Measurements from ENCODE around the gene AKNA. TPM values are rescaled to one million over a fixed set of nuclear protein-coding genes. Genes with fewer than 3 reads are reported as not detected.

AKNA gene
- total and polyA plus RNA-seq, 2 experiments from 2014 or later: 6.6 to 13.8 TPM

- Histone ChIP-seq H2AFZ (no peak overlapping the region), H3K9me2 (replicated peaks; ENCODE audit: insufficient read depth) (no peaks in the 10 kb centered on the region), H3K4me1 (ENCODE audit: insufficient read depth) (peaks cover 3% of the 10 kb centered on the region), H4K20me1 (ENCODE audit: insufficient read depth, poor library complexity, severe bottlenecking) (no peaks in the 10 kb centered on the region), H3K27ac (peak overlapping the region; percentile 48), H3K9me3 (ENCODE audit: low read depth) (no peaks in the 10 kb centered on the region), H3K36me3 (replicated peaks; ENCODE audit: insufficient read depth, low read depth) (no peaks in the 10 kb centered on the region), H3K27me3 (no peaks in the 10 kb centered on the region), H3K79me2 (no peaks in the 10 kb centered on the region), H3K4me2 (no peak overlapping the region), H3K4me3 (no peak overlapping the region)
- DNase-seq (ENCODE audit: low spot score): no peak
- no peak for TF ChIP-seq EZH2 (IDR thresholded peaks at IDR 0.05; ENCODE audit: borderline replicate concordance)
- TF ChIP-seq CTCF (IDR thresholded peaks at IDR 0.05; ENCODE audit: poor library complexity): no peak
- TF ChIP-seq EZH2phosphoT487 (IDR thresholded peaks at IDR 0.05; ENCODE audit: low read depth, severe bottlenecking, unreplicated experiment): no peak
- WGBS (ENCODE audit: low lambda C conversion rate, missing lambda C conversion rate): 91% methylated on average over 8 of the region's 8 CpGs
Observed at GRCh38 chr9:114317665-114318357, 70.0 kb downstream of the AKNA start.

GRCh38 chr9:114316605-114317230 is 71.1 kb downstream of the AKNA start:
- H3K4me2 ChIP-seq: no peak overlapping the region
- H3K36me3 ChIP-seq (replicated peaks; ENCODE audit: insufficient read depth, low read depth): no peaks in the 10 kb centered on the region
- no peaks in the 10 kb centered on the region for H3K27me3 ChIP-seq
- no peaks in the 10 kb centered on the region for H4K20me1 ChIP-seq (ENCODE audit: insufficient read depth, poor library complexity, severe bottlenecking)
- no peak for DNase-seq (ENCODE audit: low spot score)
- no peaks in the 10 kb centered on the region for H3K9me2 ChIP-seq (replicated peaks; ENCODE audit: insufficient read depth)
- H3K9me3 ChIP-seq (ENCODE audit: low read depth): no peaks in the 10 kb centered on the region
- peaks cover 3% of the 10 kb centered on the region for H3K4me1 ChIP-seq (ENCODE audit: insufficient read depth)
- 85% methylated on average over 10 of the region's 10 CpGs for WGBS (ENCODE audit: low lambda C conversion rate, missing lambda C conversion rate)
- no peak overlapping the region for H3K4me3 ChIP-seq
- H3K27ac ChIP-seq: no peak overlapping the region
- H2AFZ ChIP-seq: no peak overlapping the region
- H3K79me2 ChIP-seq: no peaks in the 10 kb centered on the region
- TF ChIP-seq EZH2phosphoT487 (IDR thresholded peaks at IDR 0.05; ENCODE audit: low read depth, severe bottlenecking, unreplicated experiment) (no peak), CTCF (IDR thresholded peaks at IDR 0.05; ENCODE audit: poor library complexity) (no peak), EZH2 (IDR thresholded peaks at IDR 0.05; ENCODE audit: borderline replicate concordance) (no peak)

- Histone ChIP-seq H3K9me2 (replicated peaks; ENCODE audit: insufficient read depth) (no peaks in the 10 kb centered on the region), H3K79me2 (no peaks in the 10 kb centered on the region), H2AFZ (no peak overlapping the region), H3K36me3 (replicated peaks; ENCODE audit: insufficient read depth, low read depth) (no peaks in the 10 kb centered on the region), H3K27ac (no peak overlapping the region), H3K4me2 (no peak overlapping the region), H3K4me1 (ENCODE audit: insufficient read depth) (peaks cover 3% of the 10 kb centered on the region), H4K20me1 (ENCODE audit: insufficient read depth, poor library complexity, severe bottlenecking) (no peaks in the 10 kb centered on the region), H3K27me3 (no peaks in the 10 kb centered on the region), H3K4me3 (no peak overlapping the region), H3K9me3 (ENCODE audit: low read depth) (no peaks in the 10 kb centered on the region)
- 91% methylated on average over 8 of the region's 8 CpGs for WGBS (ENCODE audit: low lambda C conversion rate, missing lambda C conversion rate)
- TF ChIP-seq EZH2phosphoT487 (IDR thresholded peaks at IDR 0.05; ENCODE audit: low read depth, severe bottlenecking, unreplicated experiment) (no peak), CTCF (IDR thresholded peaks at IDR 0.05; ENCODE audit: poor library complexity) (no peak), EZH2 (IDR thresholded peaks at IDR 0.05; ENCODE audit: borderline replicate concordance) (no peak)
- no peak for DNase-seq (ENCODE audit: low spot score)
Observed at GRCh38 chr9:114315723-114316363, 71.9 kb downstream of the AKNA start.

All from hepatocyte (in vitro differentiated cells).